H1 (cell line): ENCODE measurements around the gene ATP11A. TPM values are rescaled to one million over a fixed set of nuclear protein-coding genes. Genes with fewer than 3 reads are reported as not detected.

Experiments used
- FOSL1 ChIP-seq: IDR thresholded peaks from 2 replicates; pipeline ENCODE4 v1.6.1; 2011; ENCODE audit warnings: mild to moderate bottlenecking, low read depth, low read length, moderate library complexity; ENCODE audit not compliant: insufficient read depth
- HDAC2 ChIP-seq, 2 experiments: fragments of 300-600 bp in 1 of 2; sonication (generic) in 1 of 2; IDR thresholded peaks; 2 replicates each; pipeline ENCODE4 v1.6.1; 2011 to 2012; ENCODE audit warnings: low read depth in 2 of 2, low read length in 2 of 2, mild to moderate bottlenecking in 2 of 2, moderate library complexity in 2 of 2, borderline replicate concordance in 1 of 2, inconsistent platforms in 1 of 2
- NANOG ChIP-seq: IDR thresholded peaks from 2 replicates; pipeline ENCODE4 v1.6.1; 2011; ENCODE audit warnings: low read length, low read depth, mild to moderate bottlenecking, inconsistent platforms; ENCODE audit not compliant: insufficient read depth, poor library complexity, severe bottlenecking
- NRF1 ChIP-seq: IDR thresholded peaks from 2 replicates; pipeline ENCODE4 v1.6.1; 2011; ENCODE audit warnings: mild to moderate bottlenecking, low read depth, low read length, improper control_type of control experiment
- polyA plus RNA-seq, 7 experiments: library from polyadenylated mRNA; depleted of rRNA in 3 of 7; stranded (reverse) in 5 of 7; unstranded in 2 of 7; fragments of >200 nt in 5 of 7; fragments of 200-250 nt in 2 of 7; gene quantifications; 1 replicate in 5 of 7; 2 replicates in 1 of 7; 4 replicates in 1 of 7; pipeline versions ENCODE4 v1.2.1 to v1.2.3, GENCODE V29; 2011 to 2013; ENCODE audit warnings: missing spikeins in 2 of 7, mixed read lengths in 2 of 7
- total RNA-seq: library from RNA; stranded (reverse); fragmentation: NEBNext Ultra II Directional; extraction: Animal tissue kit (Norgen Biotek cat#: 25700); gene quantifications from 2 replicates; pipeline ENCODE4 v1.2.1, GENCODE V29; 2021
- TF ChIP-seq, protein P1 (sequence below): IDR thresholded peaks from 2 replicates; pipeline ENCODE4 v1.6.1; 2012; ENCODE audit warnings: low read length, inconsistent platforms

ATP11A gene
- total and polyA plus RNA-seq, 2 of the 8 experiments (the other 6 are each of a cell fraction or from before 2014, with no cell fraction given) = 28.8 to 72.9 TPM

GRCh38 chr13:112764864-112765561 is 75.2 kb downstream of the ATP11A start (continued):
- TF ChIP-seq, protein P1, sequence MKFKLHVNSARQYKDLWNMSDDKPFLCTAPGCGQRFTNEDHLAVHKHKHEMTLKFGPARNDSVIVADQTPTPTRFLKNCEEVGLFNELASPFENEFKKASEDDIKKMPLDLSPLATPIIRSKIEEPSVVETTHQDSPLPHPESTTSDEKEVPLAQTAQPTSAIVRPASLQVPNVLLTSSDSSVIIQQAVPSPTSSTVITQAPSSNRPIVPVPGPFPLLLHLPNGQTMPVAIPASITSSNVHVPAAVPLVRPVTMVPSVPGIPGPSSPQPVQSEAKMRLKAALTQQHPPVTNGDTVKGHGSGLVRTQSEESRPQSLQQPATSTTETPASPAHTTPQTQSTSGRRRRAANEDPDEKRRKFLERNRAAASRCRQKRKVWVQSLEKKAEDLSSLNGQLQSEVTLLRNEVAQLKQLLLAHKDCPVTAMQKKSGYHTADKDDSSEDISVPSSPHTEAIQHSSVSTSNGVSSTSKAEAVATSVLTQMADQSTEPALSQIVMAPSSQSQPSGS = no peak
- TF ChIP-seq NRF1 (no peak), HDAC2 (IDR thresholded peaks at IDR 0.05; ENCODE audit: borderline replicate concordance in 1 of 2, low read depth in 2 of 2, low read length in 2 of 2) (no peak), NANOG (no peak), FOSL1 (no peak)
- TF ChIP-seq, all 59 proteins: peak for 0
